Pulmonary artery endothelial cell (primary cell): ENCODE measurements around the gene TGFB1I1. TPM values are rescaled to one million over a fixed set of nuclear protein-coding genes. Genes with fewer than 3 reads are reported as not detected.
A peak's percentile ranks its signal among the peaks of the same experiment; 100 is the strongest.

Experiments used
- DNase-seq: peaks from one replicate; pipeline ENCODE4 v3.0.0-alpha.2; 2011; ENCODE audit warnings: low read depth, low spot score
- total RNA-seq: library from RNA; depleted of rRNA; stranded (reverse); fragments of >200 nt; gene quantifications from 2 replicates; pipeline ENCODE4 v1.2.3, GENCODE V29; 2014

The TGFB1I1 gene
- total RNA-seq, 1 donor from 2014 or later, result 56.6 TPM

- DNase-seq, result no peak
Observed at GRCh38 chr16:31452631-31453106, 19.3 kb upstream of the TGFB1I1 start.

- no peak for DNase-seq
Observed at GRCh38 chr16:31453255-31454204, 18.4 kb upstream of the TGFB1I1 start.

- no peak for DNase-seq
Observed at GRCh38 chr16:31455601-31456314, 16.2 kb upstream of the TGFB1I1 start.

GRCh38 chr16:31456988-31457360 lies 15.0 kb upstream of the TGFB1I1 start:
- no peak for DNase-seq

GRCh38 chr16:31458073-31458843 lies 13.7 kb upstream of the TGFB1I1 start:
- DNase-seq, result no peak

- DNase-seq, result peak; percentile 94
Observed at GRCh38 chr16:31458844-31459686, 12.9 kb upstream of the TGFB1I1 start, which contains the start of gene ARMC5. ARMC5 (plus strand) TSS chr16:31459501; CDS start chr16:31459525, 24 bp downstream.

- DNase-seq, result peak; percentile 94
Observed at GRCh38 chr16:31459687-31460581, 12.0 kb upstream of the TGFB1I1 start.

GRCh38 chr16:31460582-31461002 lies 11.4 kb upstream of the TGFB1I1 start:
- DNase-seq, result no peak

GRCh38 chr16:31461201-31461920 lies 10.6 kb upstream of the TGFB1I1 start:
- no peak for DNase-seq

GRCh38 chr16:31461921-31462804 lies 9.8 kb upstream of the TGFB1I1 start:
- no peak for DNase-seq

GRCh38 chr16:31464348-31464769 lies 7.6 kb upstream of the TGFB1I1 start:
- DNase-seq, result no peak

- no peak for DNase-seq
Observed at GRCh38 chr16:31464781-31465260, 7.1 kb upstream of the TGFB1I1 start.

- DNase-seq, result no peak
Observed at GRCh38 chr16:31465788-31466370, 6.1 kb upstream of the TGFB1I1 start.

GRCh38 chr16:31466381-31466841 lies 5.5 kb upstream of the TGFB1I1 start:
- DNase-seq, result no peak

- no peak for DNase-seq
Observed at GRCh38 chr16:31467151-31467773, 4.7 kb upstream of the TGFB1I1 start.

GRCh38 chr16:31467858-31468257 lies 4.1 kb upstream of the TGFB1I1 start:
- no peak for DNase-seq

GRCh38 chr16:31470615-31471014 lies 1.3 kb upstream of the TGFB1I1 start:
- no peak for DNase-seq
